H1 (cell line): ENCODE data around the gene PRKCH. TPM values are rescaled to one million over a fixed set of nuclear protein-coding genes. Genes with fewer than 3 reads are reported as not detected.

Experiments
- CTCF ChIA-PET: fragments of 300-600 bp; sonication (Branson Sonifier 250); formaldehyde crosslinking; loops from one replicate; lab custom pipeline; 2021; ENCODE audit not compliant: partially characterized antibody; lab: Charles Lee
- POLR2A ChIA-PET: fragments of 300-600 bp; sonication (Branson Sonifier 250); formaldehyde crosslinking; loops from one replicate; lab custom pipeline; 2021; ENCODE audit warnings: inconsistent platforms; ENCODE audit not compliant: partially characterized antibody; lab: Charles Lee
- DNase-seq, 2 experiments: peaks; one replicate each; pipeline versions ENCODE4 v3.0.0 to v3.0.0-alpha.2; 2010 to 2022; ENCODE audit warnings: low spot score in 2 of 2, low read depth in 1 of 2, mixed read lengths in 1 of 2
- FAIRE-seq: peaks from 2 replicates; lab custom pipeline; 2011; peaks lifted over from hg19 to GRCh38; lab: Jason Lieb, UNC
- H2AFZ ChIP-seq: 2 replicates; pipeline ENCODE4 v1.8.1; 2012; ENCODE audit warnings: low read length, inconsistent platforms
- H2AK5ac ChIP-seq: 2 replicates; pipeline ENCODE4 v1.6.1; 2013; ENCODE audit warnings: low read depth, low read length
- H2BK120ac ChIP-seq: replicated peaks from 2 replicates; pipeline ENCODE3; 2013; ENCODE audit warnings: low read depth, low read length, inconsistent platforms
- H2BK12ac ChIP-seq: 2 replicates; pipeline ENCODE4 v1.6.1; 2013; ENCODE audit warnings: low read depth, low read length
- H2BK15ac ChIP-seq: 2 replicates; pipeline ENCODE4 v1.6.1; 2013; ENCODE audit warnings: low read length
- H2BK20ac ChIP-seq: 2 replicates; pipeline ENCODE4 v1.6.1; 2013; ENCODE audit warnings: low read length
- H2BK5ac ChIP-seq: 2 replicates; pipeline ENCODE4 v1.6.1; 2013; ENCODE audit warnings: low read depth, low read length
- H3K14ac ChIP-seq: 2 replicates; pipeline ENCODE4 v1.6.1; 2013; ENCODE audit warnings: inconsistent platforms; ENCODE audit not compliant: insufficient read length
- H3K18ac ChIP-seq: 2 replicates; pipeline ENCODE4 v1.6.1; 2013; ENCODE audit warnings: low read length; ENCODE audit errors: extremely low read depth
- H3K23ac ChIP-seq: 2 replicates; pipeline ENCODE4 v1.6.1; 2013; ENCODE audit warnings: inconsistent platforms; ENCODE audit not compliant: insufficient read length
- H3K23me2 ChIP-seq: 2 replicates; pipeline ENCODE4 v1.6.1; 2013; ENCODE audit warnings: low read depth, low read length
- H3K27ac ChIP-seq: 2 replicates; pipeline ENCODE4 v1.6.1; 2011; ENCODE audit warnings: low read depth, low read length, inconsistent platforms
- H3K27me3 ChIP-seq, 4 experiments: replicated peaks in 1 of 4; 1 replicate in 1 of 4; 2 replicates in 3 of 4; pipeline versions ENCODE4 v1.6.1 to v1.8.1; 2011 to 2013; ENCODE audit warnings: low read length in 3 of 4, mild to moderate bottlenecking in 3 of 4, inconsistent platforms in 2 of 4, mixed read lengths in 2 of 4, moderate library complexity in 1 of 4; ENCODE audit not compliant: control insufficient read depth in 3 of 4, insufficient read depth in 3 of 4; ENCODE audit errors: extremely low read depth in 1 of 4
- H3K36me3 ChIP-seq, 4 experiments: 2 replicates each; pipeline versions ENCODE4 v1.6.1 to v1.8.1; 2011 to 2013; ENCODE audit warnings: mild to moderate bottlenecking in 4 of 4, low read length in 3 of 4, moderate library complexity in 2 of 4, control low read depth in 1 of 4, inconsistent platforms in 1 of 4; ENCODE audit not compliant: insufficient read depth in 4 of 4, control insufficient read depth in 2 of 4
- H3K4ac ChIP-seq: replicated peaks from 2 replicates; pipeline ENCODE3; 2013; ENCODE audit warnings: low read length, low read depth, mixed read lengths, inconsistent platforms; ENCODE audit not compliant: insufficient read length
- H3K4me1 ChIP-seq, 4 experiments: replicated peaks in 1 of 4; 1 replicate in 1 of 4; 2 replicates in 3 of 4; pipeline versions ENCODE4 v1.6.1 to v1.8.1; 2011 to 2013; ENCODE audit warnings: low read length in 3 of 4, inconsistent platforms in 2 of 4, mixed read lengths in 1 of 4; ENCODE audit not compliant: insufficient read depth in 4 of 4, control insufficient read depth in 3 of 4
- H3K4me2 ChIP-seq, 2 experiments: 2 replicates each; pipeline versions ENCODE4 v1.6.1 to v1.8.1; 2011 to 2013; ENCODE audit warnings: low read depth in 2 of 2, low read length in 2 of 2, control low read depth in 1 of 2, inconsistent platforms in 1 of 2, mild to moderate bottlenecking in 1 of 2; ENCODE audit not compliant: insufficient read depth in 1 of 2
- H3K4me3 ChIP-seq, 4 experiments: fragments of 200-600, 300-600 bp in 1 of 4; sonication (generic), shearing (Covaris generic), sonication (Bioruptor Twin) in 1 of 4; 2 replicates each; pipeline versions ENCODE4 v1.5.1 to v1.8.1; 2011 to 2016; ENCODE audit warnings: low read length in 4 of 4, low read depth in 3 of 4, control low read depth in 2 of 4, inconsistent platforms in 2 of 4, mild to moderate bottlenecking in 2 of 4, mixed read lengths in 1 of 4, moderate library complexity in 1 of 4; ENCODE audit not compliant: insufficient read depth in 2 of 4; ENCODE audit errors: extremely low read depth in 1 of 4
- H3K56ac ChIP-seq: replicated peaks from 2 replicates; pipeline ENCODE3; 2013; ENCODE audit warnings: low read depth, mild to moderate bottlenecking, mixed read lengths, low read length, inconsistent platforms; ENCODE audit not compliant: insufficient read length
- H3K79me1 ChIP-seq: 2 replicates; pipeline ENCODE4 v1.6.1; 2013; ENCODE audit warnings: low read depth, low read length, control low read depth
- H3K79me2 ChIP-seq, 2 experiments: 2 replicates each; pipeline versions ENCODE4 v1.6.1 to v1.8.1; 2012 to 2013; ENCODE audit warnings: low read length in 2 of 2, mild to moderate bottlenecking in 2 of 2, inconsistent platforms in 1 of 2; ENCODE audit not compliant: insufficient read depth in 2 of 2, control insufficient read depth in 1 of 2
- H3K9ac ChIP-seq, 4 experiments: replicated peaks in 1 of 4; 1 replicate in 1 of 4; 2 replicates in 3 of 4; pipeline versions ENCODE4 v1.6.1 to v1.8.1; 2011 to 2013; ENCODE audit warnings: low read depth in 3 of 4, low read length in 3 of 4, control low read depth in 2 of 4, mild to moderate bottlenecking in 2 of 4, moderate library complexity in 2 of 4, inconsistent platforms in 1 of 4; ENCODE audit errors: extremely low read depth in 1 of 4
- H3K9me3 ChIP-seq, 2 experiments: 2 replicates each; pipeline versions ENCODE4 v1.6.1 to v1.8.1; 2012 to 2013; ENCODE audit warnings: mild to moderate bottlenecking in 2 of 2, moderate library complexity in 2 of 2, control low read depth in 1 of 2, inconsistent platforms in 1 of 2, low read depth in 1 of 2, low read length in 1 of 2, mixed read lengths in 1 of 2; ENCODE audit not compliant: insufficient read depth in 2 of 2
- H4K20me1 ChIP-seq, 2 experiments: replicated peaks in 1 of 2; 2 replicates each; pipeline versions ENCODE3 to v1.8.1; 2011 to 2013; ENCODE audit warnings: inconsistent platforms in 2 of 2, low read length in 2 of 2, mild to moderate bottlenecking in 1 of 2; ENCODE audit not compliant: insufficient read depth in 2 of 2, control insufficient read depth in 1 of 2
- H4K5ac ChIP-seq: 2 replicates; pipeline ENCODE4 v1.6.1; 2013; ENCODE audit warnings: low read length, low read depth, mixed read lengths, inconsistent platforms; ENCODE audit not compliant: insufficient read length
- H4K8ac ChIP-seq: 2 replicates; pipeline ENCODE4 v1.8.0; 2013; ENCODE audit warnings: mild to moderate bottlenecking, moderate library complexity, low read length, inconsistent platforms; ENCODE audit not compliant: insufficient read depth; ENCODE audit errors: extremely low read depth
- H4K91ac ChIP-seq: replicated peaks from 2 replicates; pipeline ENCODE3; 2013; ENCODE audit warnings: low read length, mixed read lengths, inconsistent platforms; ENCODE audit not compliant: insufficient read length
- BACH1 ChIP-seq: IDR thresholded peaks from 2 replicates; pipeline ENCODE4 v1.6.1; 2012; ENCODE audit warnings: low read length, improper control_type of control experiment
- EGR1 ChIP-seq: IDR thresholded peaks from 2 replicates; pipeline ENCODE4 v1.6.1; 2011; ENCODE audit warnings: low read depth, low read length, borderline replicate concordance
- RAD21 ChIP-seq, 2 experiments: IDR thresholded peaks in 1 of 2; conservative IDR thresholded peaks in 1 of 2; 2 replicates each; pipeline ENCODE4 v1.6.1; 2011; ENCODE audit warnings: low read depth in 2 of 2, low read length in 2 of 2, improper control_type of control experiment in 1 of 2, inconsistent platforms in 1 of 2, mild to moderate bottlenecking in 1 of 2, moderate library complexity in 1 of 2
- WGBS, 2 experiments: shearing (Covaris generic) in 1 of 2; methylation state at CpG; one replicate each; pipeline versions ENCODE4 v1.1.6 to v1.1.7; 2013 to 2015; ENCODE audit warnings: low lambda C conversion rate in 2 of 2, mixed read lengths in 2 of 2, inconsistent platforms in 1 of 2, low coverage in 1 of 2, missing lambda C conversion rate in 1 of 2; ENCODE audit not compliant: insufficient replicate concordance in 2 of 2, insufficient coverage in 1 of 2, insufficient read length in 1 of 2; ENCODE audit errors: extremely low coverage in 1 of 2, missing lambda C conversion rate in 1 of 2; 5-methylcytosine and 5-hydroxymethylcytosine counted together
- polyA plus RNA-seq, 7 experiments: library from polyadenylated mRNA; depleted of rRNA in 3 of 7; stranded (reverse) in 5 of 7; unstranded in 2 of 7; fragments of >200 nt in 5 of 7; fragments of 200-250 nt in 2 of 7; gene quantifications; 1 replicate in 5 of 7; 2 replicates in 1 of 7; 4 replicates in 1 of 7; pipeline versions ENCODE4 v1.2.1 to v1.2.3, GENCODE V29; 2011 to 2013; ENCODE audit warnings: missing spikeins in 2 of 7, mixed read lengths in 2 of 7
- total RNA-seq: library from RNA; stranded (reverse); fragmentation: NEBNext Ultra II Directional; extraction: Animal tissue kit (Norgen Biotek cat#: 25700); gene quantifications from 2 replicates; pipeline ENCODE4 v1.2.1, GENCODE V29; 2021
- TF ChIP-seq, protein P1 (sequence below): IDR thresholded peaks from 2 replicates; pipeline ENCODE4 v1.6.1; 2011; ENCODE audit warnings: low read depth, mild to moderate bottlenecking, low read length; ENCODE audit not compliant: insufficient read depth

Gene PRKCH
- total and polyA plus RNA-seq, 2 of the 8 experiments (the other 6 are each of a cell fraction or from before 2014, with no cell fraction given): 6.4 to 7.0 TPM

DNA sequence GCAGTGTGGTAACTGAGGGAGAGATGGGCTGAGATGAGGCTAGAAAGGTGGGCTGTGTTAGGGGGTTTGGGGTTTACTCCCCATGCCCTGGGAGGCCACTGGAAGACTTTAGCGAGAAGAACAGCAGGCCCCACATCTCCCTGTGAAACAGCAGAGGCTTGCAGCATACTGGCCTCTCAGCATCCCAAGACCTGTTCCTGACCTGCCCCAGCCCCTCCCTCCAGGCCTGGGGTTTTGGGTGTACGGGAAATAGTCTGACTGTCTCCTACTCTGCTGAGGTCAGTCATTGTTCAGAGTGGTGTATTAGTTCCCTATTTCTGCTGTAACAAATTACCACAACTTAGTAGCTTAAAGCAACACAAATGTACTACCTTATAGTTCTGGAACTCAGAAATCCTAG, 270.5 kb downstream of the PRKCH start:
- Histone ChIP-seq H3K27me3 (no peaks in the 10 kb centered on the region), H3K79me1 (no peaks in the 10 kb centered on the region)
- POLR2A ChIA-PET: no interaction called here

More for the DNA sequence above, 270.5 kb downstream of the PRKCH start:
- Histone ChIP-seq H4K91ac (no peak overlapping the region), H3K23ac (no peak overlapping the region), H3K23me2 (peaks cover 3% of the 10 kb centered on the region; the same call in 1 of the 2 replicates), H3K14ac (no peak overlapping the region), H3K4ac (no peak overlapping the region), H2AFZ (no peak overlapping the region), H4K8ac (no peak overlapping the region), H3K36me3 (no peaks in the 10 kb centered on the region), H3K27ac (no peak overlapping the region), H3K56ac (no peak overlapping the region), H2BK12ac (no peak overlapping the region), H3K4me2 (no peak overlapping the region), H2BK5ac (no peak overlapping the region), H2BK15ac (no peak overlapping the region), H3K9me3 (no peaks in the 10 kb centered on the region), H3K79me2 (no peaks in the 10 kb centered on the region), H3K18ac (no peak overlapping the region), H4K20me1 (no peaks in the 10 kb centered on the region), H4K5ac (no peak overlapping the region)
- FAIRE-seq (no peak), DNase-seq (no peak)
- WGBS, 2 experiments: 84% methylated on average over 2 of the region's 2 CpGs; no CpG with 5 or more reads in 1 of the 2 experiments
- no peak for TF ChIP-seq EGR1
- TF ChIP-seq, protein P1, sequence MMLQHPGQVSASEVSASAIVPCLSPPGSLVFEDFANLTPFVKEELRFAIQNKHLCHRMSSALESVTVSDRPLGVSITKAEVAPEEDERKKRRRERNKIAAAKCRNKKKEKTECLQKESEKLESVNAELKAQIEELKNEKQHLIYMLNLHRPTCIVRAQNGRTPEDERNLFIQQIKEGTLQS: no peak
- TF ChIP-seq BACH1: no peak
- no peak for TF ChIP-seq RAD21 (IDR thresholded peaks at IDR 0.05 in 1 of 2, conservative IDR thresholded peaks at IDR 0.05 in 1 of 2; ENCODE audit: low read depth in 2 of 2, low read length in 2 of 2)
- TF ChIP-seq, all 59 proteins: peak for 0
- CTCF ChIA-PET: interaction anchor here (1.5 kb wide), 1 partner anchor 29 kb away, joined by 3 read pairs; no protein-coding TSS in a partner anchor
- no peak overlapping the region for H2BK20ac ChIP-seq
- no peak overlapping the region for H3K4me3 ChIP-seq
- no peak overlapping the region for H2AK5ac ChIP-seq
- H3K9ac ChIP-seq: no peak overlapping the region
- H3K4me1 ChIP-seq: peaks cover 0 to 4% (median under 1%) of the 10 kb centered on the region in 4 experiments; a peak in 3 of 7 replicates
- H2BK120ac ChIP-seq: no peak overlapping the region
